ENCODE measurements around the gene STEAP2. TPM values are rescaled to one million over a fixed set of nuclear protein-coding genes. Genes with fewer than 3 reads are reported as not detected.

The STEAP2 gene
- total RNA-seq, 4 donors from 2014 or later = 11.9 to 34.3 (median 27.4) TPM

DNA sequence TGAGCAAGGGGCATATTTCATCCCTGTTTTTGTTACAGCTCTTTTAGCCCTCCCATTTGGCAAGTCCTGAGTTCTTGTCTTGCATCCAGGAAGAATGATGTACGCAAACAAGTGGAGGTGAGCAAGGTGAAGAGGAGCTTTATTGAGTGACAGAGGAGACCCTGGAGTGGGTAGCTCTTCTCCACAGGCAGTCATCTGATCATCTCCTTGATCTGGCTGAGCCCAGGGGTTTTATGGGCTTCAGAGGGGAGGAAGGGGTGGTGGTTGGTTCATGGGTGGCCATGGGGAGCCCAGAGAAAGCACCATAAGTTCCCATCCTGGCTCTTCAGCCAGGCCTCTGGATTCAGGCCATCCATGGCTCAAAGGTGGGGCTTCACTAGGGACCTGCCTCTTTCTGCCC, 35.3 kb upstream of the STEAP2 start:
- intact Hi-C loops (cut with DNase I) = no loop called here
- Histone ChIP-seq H3K9me3 (no peaks in the 10 kb centered on the region), H3K27ac (no peak overlapping the region), H3K4me3 (replicated peaks in 1 of 3) (no peak overlapping the region), H3K27me3 (no peaks in the 10 kb centered on the region), H3K36me3 (no peaks in the 10 kb centered on the region), H3K4me1 (peaks cover 0 to 7% of the 10 kb centered on the region in 2 donors)
- DNase-seq = no peak
- WGBS, 2 donors = 96 to 100% methylated on average over 1 of the region's 1 CpG
- TF ChIP-seq, protein P1, sequence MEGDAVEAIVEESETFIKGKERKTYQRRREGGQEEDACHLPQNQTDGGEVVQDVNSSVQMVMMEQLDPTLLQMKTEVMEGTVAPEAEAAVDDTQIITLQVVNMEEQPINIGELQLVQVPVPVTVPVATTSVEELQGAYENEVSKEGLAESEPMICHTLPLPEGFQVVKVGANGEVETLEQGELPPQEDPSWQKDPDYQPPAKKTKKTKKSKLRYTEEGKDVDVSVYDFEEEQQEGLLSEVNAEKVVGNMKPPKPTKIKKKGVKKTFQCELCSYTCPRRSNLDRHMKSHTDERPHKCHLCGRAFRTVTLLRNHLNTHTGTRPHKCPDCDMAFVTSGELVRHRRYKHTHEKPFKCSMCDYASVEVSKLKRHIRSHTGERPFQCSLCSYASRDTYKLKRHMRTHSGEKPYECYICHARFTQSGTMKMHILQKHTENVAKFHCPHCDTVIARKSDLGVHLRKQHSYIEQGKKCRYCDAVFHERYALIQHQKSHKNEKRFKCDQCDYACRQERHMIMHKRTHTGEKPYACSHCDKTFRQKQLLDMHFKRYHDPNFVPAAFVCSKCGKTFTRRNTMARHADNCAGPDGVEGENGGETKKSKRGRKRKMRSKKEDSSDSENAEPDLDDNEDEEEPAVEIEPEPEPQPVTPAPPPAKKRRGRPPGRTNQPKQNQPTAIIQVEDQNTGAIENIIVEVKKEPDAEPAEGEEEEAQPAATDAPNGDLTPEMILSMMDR (IDR thresholded peaks at IDR 0.05) = no peak
- TF ChIP-seq POLR2A (IDR thresholded peaks at IDR 0.05) = no peak

DNA sequence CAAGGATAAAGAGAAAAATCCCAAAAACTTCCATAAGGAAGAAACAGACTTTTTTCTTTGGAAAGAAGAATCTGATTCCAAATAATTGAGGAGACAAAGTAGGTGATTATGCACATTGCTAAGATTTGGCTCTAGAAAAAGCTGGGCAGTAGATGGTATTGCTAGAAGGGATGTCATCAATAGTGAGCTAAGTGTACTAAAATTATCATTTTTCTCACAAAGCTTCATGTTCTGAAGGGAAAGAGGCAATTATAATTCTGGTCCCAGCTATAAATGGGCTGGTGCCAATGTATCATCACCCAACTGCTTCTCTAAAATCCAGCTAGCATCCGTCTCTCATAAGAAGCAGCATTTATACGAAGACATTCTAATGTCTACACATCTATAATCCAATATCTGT, 33.4 kb upstream of the STEAP2 start:
- Histone ChIP-seq H3K27ac (no peak overlapping the region), H3K27me3 (no peaks in the 10 kb centered on the region), H3K36me3 (no peaks in the 10 kb centered on the region), H3K4me3 (replicated peaks in 1 of 3) (no peak overlapping the region), H3K4me1 (peaks cover 0 to 7% of the 10 kb centered on the region in 2 donors), H3K9me3 (no peaks in the 10 kb centered on the region)
- no peak for DNase-seq
- WGBS, 2 donors = 96 to 97% methylated on average over 2 of the region's 2 CpGs
- intact Hi-C loops (cut with DNase I) = no loop called here
- no peak for TF ChIP-seq POLR2A (IDR thresholded peaks at IDR 0.05)
- TF ChIP-seq, protein P1 (IDR thresholded peaks at IDR 0.05) = no peak

DNA sequence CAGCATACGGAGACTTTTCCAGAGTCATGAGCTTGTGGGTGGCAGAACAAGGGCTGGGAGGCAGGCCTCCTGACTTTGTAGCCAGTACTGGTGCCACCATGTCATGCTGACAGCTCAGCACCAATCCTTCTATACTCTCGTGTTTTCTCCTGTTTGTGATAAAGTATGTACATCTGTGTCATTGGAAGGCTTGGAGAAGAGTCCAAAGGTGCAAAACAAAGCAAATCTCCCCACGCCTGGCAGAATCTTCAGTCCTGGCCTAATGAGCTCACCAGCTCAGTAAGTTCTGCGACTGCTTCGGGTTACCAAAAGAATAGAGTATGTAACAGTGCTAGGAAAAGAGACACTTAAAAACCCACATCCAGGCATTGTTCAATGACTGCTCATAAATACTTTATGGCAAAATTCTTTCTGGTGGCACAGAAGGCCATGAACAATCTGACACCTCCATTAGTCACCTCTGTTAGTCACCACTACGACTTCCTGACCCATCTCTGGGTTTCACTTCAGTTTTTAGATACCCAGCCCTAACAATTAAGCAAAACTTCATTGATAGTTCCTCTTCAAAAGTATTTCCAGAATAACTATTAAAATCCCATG, 32.8 kb upstream of the STEAP2 start:
- Histone ChIP-seq H3K4me3 (replicated peaks in 1 of 3) (no peak overlapping the region), H3K27me3 (no peaks in the 10 kb centered on the region), H3K36me3 (no peaks in the 10 kb centered on the region), H3K4me1 (peaks cover 0 to 7% of the 10 kb centered on the region in 2 donors), H3K27ac (no peak overlapping the region), H3K9me3 (no peaks in the 10 kb centered on the region)
- 79 to 89% methylated on average over 6 of the region's 6 CpGs for WGBS, 2 donors
- DNase-seq = no peak
- intact Hi-C loops (cut with DNase I) = no loop called here
- TF ChIP-seq POLR2A (IDR thresholded peaks at IDR 0.05) = no peak
- TF ChIP-seq, protein P1 (IDR thresholded peaks at IDR 0.05) = no peak

DNA sequence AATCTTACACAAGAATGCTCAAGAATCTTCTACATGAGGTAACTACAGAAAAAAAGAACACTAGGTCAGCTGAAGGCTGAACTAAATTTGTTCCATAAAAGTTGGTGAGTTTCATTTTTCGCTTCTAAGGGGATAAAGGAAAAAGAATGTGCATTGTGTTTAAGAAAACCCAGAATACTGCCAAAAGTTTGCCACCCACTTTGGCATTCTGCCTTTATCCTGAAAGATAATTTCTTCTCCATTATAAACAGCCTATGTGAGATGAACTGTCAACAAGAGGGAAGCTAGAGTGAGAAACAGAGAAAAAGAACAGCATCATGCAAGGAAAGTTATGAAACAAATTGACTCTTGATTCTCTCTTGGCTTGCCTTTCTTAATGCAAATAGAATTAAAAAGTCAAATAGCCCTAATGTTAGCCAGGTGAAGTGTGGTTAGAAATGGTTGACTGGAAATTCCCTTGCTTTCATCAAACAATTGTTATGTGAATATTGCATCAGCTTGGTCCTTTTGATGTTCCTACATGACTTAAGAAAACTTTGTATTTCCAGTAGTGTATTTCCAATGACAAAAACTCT, 31.4 kb upstream of the STEAP2 start:
- Histone ChIP-seq H3K9me3 (no peaks in the 10 kb centered on the region), H3K27me3 (no peaks in the 10 kb centered on the region), H3K36me3 (no peaks in the 10 kb centered on the region), H3K27ac (no peak overlapping the region), H3K4me1 (peaks cover 0 to 7% of the 10 kb centered on the region in 2 donors), H3K4me3 (replicated peaks in 1 of 3) (no peak overlapping the region)
- 79 to 83% methylated on average over 1 of the region's 1 CpG for WGBS, 2 donors
- intact Hi-C loops (cut with DNase I) = no loop called here
- no peak for DNase-seq
- TF ChIP-seq POLR2A (IDR thresholded peaks at IDR 0.05) = no peak
- TF ChIP-seq, protein P1 (IDR thresholded peaks at IDR 0.05) = no peak

DNA sequence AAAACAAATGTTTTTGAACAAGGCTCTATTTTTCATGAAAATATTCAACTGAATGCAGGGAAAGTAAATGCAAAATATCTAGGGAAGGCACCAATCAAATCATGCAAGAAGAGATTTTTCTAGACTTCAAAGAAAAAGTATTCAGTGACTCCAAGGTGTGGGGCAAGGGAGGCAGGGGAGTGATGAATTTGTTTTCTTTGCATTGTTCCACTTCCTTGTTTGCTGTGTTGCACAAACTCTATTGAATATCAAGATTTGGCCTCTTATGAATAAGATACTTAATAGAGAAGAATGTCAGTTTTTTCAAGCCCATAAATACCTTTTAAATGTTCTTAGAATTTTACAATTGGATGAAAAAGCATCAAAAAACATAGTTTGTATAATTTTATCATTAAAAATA, 30.9 kb upstream of the STEAP2 start:
- Histone ChIP-seq H3K4me1 (peaks cover 0 to 7% of the 10 kb centered on the region in 2 donors), H3K36me3 (no peaks in the 10 kb centered on the region), H3K9me3 (no peaks in the 10 kb centered on the region), H3K27me3 (no peaks in the 10 kb centered on the region), H3K27ac (no peak overlapping the region), H3K4me3 (replicated peaks in 1 of 3) (no peak overlapping the region)
- intact Hi-C loops (cut with DNase I) = no loop called here
- no peak for DNase-seq
- TF ChIP-seq, protein P1 (IDR thresholded peaks at IDR 0.05) = no peak
- no peak for TF ChIP-seq POLR2A (IDR thresholded peaks at IDR 0.05)
